COLO668 (cell line): ENCODE measurements around the gene CDK19.
A peak's percentile ranks its signal among the peaks of the same experiment; 100 is the strongest.

Source experiments
- DNase-seq: peaks from one replicate; lab custom pipeline; 2025; ENCODE audit not compliant: unreplicated experiment; lab: John Stamatoyannopoulos, UW

The CDK19 gene

GRCh38 chr6:110705543-110705942 is 109.7 kb downstream of the CDK19 start:
- DNase-seq = no peak

DNA sequence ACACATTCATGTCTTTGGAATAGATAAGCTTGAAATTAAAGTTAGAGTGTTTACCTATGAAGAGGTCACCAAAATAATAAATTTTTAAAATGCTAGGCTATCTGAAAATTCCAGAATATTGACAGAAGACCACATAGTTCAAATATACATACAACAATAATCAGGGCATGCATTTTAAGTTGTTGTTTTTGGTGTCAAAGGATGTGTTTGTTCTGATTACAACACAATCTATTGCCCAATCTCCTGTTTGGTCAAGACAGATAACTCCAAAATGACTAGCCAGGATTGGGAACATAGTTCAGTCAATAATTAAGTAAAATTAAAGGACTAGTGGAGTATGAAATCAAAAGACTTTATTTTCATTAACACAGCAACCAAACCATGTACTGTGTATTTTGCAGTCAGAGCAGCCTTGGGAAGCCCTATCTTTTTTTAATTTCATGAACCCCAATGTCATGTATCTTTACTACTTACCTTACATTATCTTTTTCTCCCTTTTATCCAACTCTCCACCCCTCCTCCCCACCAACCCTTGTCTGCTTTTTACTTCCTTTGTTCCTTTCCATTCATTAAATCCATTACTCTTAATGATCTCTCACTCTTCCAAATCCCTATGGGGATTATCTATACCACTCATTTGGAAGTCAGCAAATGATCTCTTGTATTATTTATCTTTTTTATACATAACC is 111.2 kb downstream of the CDK19 start:
- no peak for DNase-seq

GRCh38 chr6:110703010-110703905 is 112.0 kb downstream of the CDK19 start:
- no peak for DNase-seq

- DNase-seq = no peak
Measured at GRCh38 chr6:110699780-110700179, 115.5 kb downstream of the CDK19 start.

DNA sequence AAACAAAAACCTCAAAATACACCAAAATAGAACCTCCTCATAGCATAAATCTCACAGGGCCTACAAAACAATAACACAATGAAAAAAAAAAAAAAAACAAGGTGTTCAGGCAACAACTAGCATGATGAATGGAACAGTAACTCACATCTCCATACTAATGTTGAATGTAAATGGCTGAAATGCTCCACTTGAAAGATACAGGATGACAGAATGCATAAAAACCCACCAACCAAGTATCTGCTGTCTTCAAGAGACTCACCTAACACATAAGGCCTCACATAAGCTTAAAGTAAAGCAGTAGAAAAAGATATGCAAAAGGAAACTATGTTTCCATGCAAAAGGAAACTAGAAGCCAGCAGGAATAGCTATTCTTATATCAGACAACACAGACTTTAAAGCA is 121.3 kb downstream of the CDK19 start:
- DNase-seq = no peak

DNA sequence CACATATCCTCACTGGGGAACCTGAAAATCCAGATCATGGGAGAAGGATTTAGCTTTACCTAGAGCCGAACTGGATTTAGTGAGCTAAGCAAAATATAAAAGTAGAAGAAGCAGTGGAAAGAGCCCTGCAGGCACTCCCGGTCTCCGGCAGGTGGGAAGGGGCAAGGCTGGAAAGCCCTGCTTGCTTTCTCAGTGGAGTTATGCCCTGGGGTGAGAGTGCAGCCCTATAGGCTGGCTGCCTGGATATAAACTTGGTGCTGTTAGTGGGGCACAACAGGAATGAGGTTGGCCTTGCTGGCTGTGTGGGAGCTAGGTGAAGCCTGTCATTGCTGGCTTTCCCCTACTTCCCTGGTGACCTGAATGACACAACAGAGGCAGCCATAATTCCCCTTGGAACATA is 122.0 kb downstream of the CDK19 start:
- no peak for DNase-seq

- no peak for DNase-seq
Measured at GRCh38 chr6:110690916-110691315, 124.4 kb downstream of the CDK19 start.

DNA sequence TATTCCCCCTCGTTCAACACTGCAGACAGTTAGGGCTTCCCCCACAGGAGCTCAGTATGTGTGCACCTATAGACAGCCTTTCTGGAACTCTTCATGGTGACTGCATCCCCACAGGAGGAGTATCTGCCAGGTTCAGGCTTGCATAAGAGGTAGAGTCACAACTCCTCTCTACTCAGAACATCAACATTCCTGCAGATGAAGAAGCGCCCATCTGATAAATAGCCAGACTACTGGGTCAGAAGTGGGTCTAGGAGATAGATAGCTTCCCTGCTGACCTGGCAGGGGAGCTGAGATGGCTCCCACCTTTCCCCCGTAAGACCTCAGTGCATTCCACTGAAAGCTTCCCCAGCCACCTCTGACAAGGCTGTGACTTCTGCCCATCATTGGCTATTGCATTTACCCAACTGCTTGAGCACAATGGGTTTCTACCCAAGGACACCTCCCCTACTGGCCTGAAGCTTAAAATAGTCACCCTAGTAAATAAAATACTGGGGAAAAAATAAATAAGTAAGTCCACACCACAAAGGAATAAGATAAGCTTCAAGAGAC is 125.1 kb downstream of the CDK19 start:
- DNase-seq = no peak

- DNase-seq = peak; percentile 19
Measured at GRCh38 chr6:110689275-110689935, 125.9 kb downstream of the CDK19 start.

DNA sequence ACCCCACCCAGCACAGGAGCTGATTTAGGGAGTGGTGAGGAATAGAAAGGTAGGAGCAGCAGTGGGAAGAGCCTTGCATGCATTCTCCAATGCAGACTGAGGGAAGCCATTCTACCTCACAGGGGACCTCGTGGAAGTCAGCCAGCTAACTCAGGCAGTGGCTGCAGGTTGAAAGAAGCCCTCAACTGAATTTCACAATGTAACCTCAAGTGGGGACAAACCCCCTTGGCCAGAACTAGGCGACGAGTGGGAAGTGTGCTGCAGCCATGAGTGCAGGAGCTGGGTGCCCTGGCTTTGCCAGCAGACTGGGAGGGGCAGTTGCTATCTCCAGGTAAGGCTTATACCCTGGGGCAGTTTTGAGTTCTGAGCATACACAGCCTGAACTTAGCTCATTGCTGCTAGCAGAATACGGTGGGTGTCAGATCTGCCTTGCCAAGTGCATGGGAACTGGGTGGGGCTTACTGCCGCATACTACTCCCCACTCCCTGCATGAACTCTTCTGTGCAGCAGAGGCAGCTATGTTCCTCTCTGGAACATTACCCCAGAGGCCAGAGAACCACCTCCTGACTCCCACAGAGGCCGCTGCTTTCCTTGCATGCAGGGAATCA is 126.5 kb downstream of the CDK19 start:
- no peak for DNase-seq

GRCh38 chr6:110687326-110687725 is 127.9 kb downstream of the CDK19 start:
- no peak for DNase-seq

DNA sequence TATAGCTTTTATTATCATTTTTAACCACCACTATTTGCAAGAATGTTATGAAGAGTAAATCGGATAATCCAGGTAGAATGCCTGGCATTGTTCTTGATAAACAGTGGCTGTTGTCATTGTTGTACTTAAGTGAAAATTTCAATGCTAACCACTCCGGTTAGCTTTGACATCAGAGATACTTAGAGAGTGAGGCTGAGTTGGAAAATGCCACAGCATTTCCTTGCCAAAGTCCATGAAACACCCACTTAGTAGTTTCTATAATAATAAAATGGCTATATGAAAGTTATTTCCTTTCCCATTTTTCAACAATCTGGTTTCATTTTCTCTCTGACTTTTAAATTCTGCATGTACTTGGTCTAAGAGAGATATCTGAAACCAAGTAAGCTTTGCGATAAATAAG is 132.0 kb downstream of the CDK19 start:
- DNase-seq = no peak

DNA sequence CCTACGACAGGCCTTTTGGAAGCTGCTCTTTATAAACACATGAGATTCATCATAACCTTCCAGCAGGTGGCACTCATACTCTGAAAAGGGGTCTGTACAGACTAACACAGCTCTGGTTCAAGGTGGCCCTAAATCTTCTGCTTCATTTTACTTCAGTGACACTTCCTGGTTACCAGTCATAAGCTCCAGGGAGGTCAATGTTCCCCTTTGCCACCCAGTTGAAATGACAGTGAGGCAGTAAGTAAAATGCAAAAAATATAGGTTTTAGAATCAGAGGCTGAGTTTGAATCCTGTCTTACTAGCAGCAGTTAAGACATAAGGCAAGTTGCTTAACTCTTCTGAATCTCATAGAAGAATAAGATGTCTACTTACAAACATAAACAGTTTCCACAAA is 132.8 kb downstream of the CDK19 start:
- DNase-seq = peak; percentile 49

GRCh38 chr6:110681543-110682459 is 133.5 kb downstream of the CDK19 start:
- no peak for DNase-seq

- no peak for DNase-seq
Measured at GRCh38 chr6:110676396-110676795, 138.9 kb downstream of the CDK19 start.

GRCh38 chr6:110674096-110674495 is 141.2 kb downstream of the CDK19 start:
- DNase-seq = no peak

- DNase-seq = no peak
Measured at GRCh38 chr6:110672122-110672521, 143.1 kb downstream of the CDK19 start.

DNA sequence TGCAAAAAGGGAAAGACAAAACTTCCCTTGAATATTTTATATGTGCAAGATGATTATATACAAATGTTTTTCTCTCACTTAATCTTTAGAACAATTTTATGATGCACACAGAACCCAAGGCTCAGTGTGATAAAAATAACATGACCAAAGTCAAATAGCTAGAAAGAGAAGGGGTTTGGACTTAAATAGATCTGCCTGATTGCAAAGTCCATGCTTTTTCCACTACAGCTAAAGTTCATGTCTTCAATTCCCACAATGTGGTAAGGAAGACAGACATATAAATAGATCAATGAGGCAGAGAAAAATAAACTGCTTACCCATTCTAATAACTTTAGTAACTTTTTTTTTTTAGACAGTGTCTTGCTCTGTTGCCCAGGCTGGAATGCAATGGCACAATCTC is 143.8 kb downstream of the CDK19 start:
- no peak for DNase-seq

- no peak for DNase-seq
Measured at GRCh38 chr6:110665600-110665999, 149.7 kb downstream of the CDK19 start.

GRCh38 chr6:110664933-110665332 is 150.3 kb downstream of the CDK19 start:
- DNase-seq = no peak
